GM06990 (cell line): Measurements from ENCODE around the gene MIP.
A peak's percentile ranks its signal among the peaks of the same experiment; 100 is the strongest.

ENCODE experiments used
- DNase-seq: peaks from one replicate; pipeline ENCODE4 v3.0.0-alpha.2; 2011; ENCODE audit not compliant: insufficient read length; ENCODE audit errors: extremely low read depth
- H3K27me3 ChIP-seq: replicated peaks from 2 replicates; pipeline ENCODE4 v1.6.0; 2011; ENCODE audit warnings: low read length; ENCODE audit not compliant: control insufficient read depth, insufficient read depth
- H3K36me3 ChIP-seq: 2 replicates; pipeline ENCODE4 v1.5.1; 2011; ENCODE audit warnings: low read length; ENCODE audit not compliant: control insufficient read depth, insufficient read depth
- H3K4me3 ChIP-seq: replicated peaks from 2 replicates; pipeline ENCODE4 v1.5.1; 2011; ENCODE audit warnings: low read depth, mild to moderate bottlenecking, control low read depth, low read length
- TF ChIP-seq, protein P1 (sequence below): IDR thresholded peaks from 2 replicates; pipeline ENCODE4 v1.5.1; 2011; ENCODE audit warnings: low read length, control low read depth, mild to moderate bottlenecking, inconsistent platforms; ENCODE audit not compliant: insufficient read depth, poor library complexity, severe bottlenecking

Gene MIP

DNA sequence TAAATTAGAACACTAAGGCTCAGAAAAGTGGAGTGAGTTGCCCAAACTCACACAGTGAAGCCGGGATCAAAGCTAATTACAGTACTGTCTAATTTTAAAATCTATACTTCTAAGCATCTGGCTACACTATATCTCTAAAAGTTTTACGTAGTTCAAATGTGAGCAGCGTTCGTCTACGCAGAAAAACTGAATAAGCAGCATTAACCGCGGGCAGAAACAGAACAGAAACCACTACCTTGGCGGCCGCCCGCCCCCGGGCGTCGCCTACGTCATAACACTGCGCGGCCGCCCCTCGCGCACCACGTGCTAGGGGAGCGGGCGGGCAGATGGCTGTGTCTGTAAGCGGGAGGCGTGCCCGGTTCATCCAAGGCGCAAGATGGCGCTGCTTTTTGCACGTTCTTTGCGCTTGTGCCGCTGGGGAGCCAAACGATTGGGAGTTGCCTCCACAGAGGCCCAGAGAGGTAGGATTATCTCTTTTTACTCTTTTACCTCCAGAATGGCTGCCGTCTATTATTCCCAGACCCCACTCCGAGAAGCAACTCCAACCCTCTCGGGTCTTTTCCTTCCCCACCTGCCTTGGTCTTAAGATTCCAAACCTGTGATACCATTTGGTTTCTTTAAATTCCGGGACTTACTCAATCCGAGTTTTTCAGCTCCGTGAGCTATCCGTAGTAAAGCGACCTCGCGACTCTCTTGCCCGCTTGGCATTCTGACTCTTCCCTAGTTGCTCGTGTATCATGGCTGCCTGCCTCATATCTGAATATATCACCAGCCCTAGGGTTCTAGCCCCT lies 14.0 kb upstream of the MIP start, which contains the start of gene SPRYD4:
TSS of gene SPRYD4 (plus strand) at position 363 of the 791 bp plus-strand sequence. CDS start at position 377, 14 bp downstream.
- peak; percentile 97 for DNase-seq
- no peaks in the 10 kb centered on the region for H3K27me3 ChIP-seq
- H3K36me3 ChIP-seq, result peaks cover 3% of the 10 kb centered on the region
- peak within 1 kb of the TSS; percentile 93 for H3K4me3 ChIP-seq
- TF ChIP-seq, protein P1, sequence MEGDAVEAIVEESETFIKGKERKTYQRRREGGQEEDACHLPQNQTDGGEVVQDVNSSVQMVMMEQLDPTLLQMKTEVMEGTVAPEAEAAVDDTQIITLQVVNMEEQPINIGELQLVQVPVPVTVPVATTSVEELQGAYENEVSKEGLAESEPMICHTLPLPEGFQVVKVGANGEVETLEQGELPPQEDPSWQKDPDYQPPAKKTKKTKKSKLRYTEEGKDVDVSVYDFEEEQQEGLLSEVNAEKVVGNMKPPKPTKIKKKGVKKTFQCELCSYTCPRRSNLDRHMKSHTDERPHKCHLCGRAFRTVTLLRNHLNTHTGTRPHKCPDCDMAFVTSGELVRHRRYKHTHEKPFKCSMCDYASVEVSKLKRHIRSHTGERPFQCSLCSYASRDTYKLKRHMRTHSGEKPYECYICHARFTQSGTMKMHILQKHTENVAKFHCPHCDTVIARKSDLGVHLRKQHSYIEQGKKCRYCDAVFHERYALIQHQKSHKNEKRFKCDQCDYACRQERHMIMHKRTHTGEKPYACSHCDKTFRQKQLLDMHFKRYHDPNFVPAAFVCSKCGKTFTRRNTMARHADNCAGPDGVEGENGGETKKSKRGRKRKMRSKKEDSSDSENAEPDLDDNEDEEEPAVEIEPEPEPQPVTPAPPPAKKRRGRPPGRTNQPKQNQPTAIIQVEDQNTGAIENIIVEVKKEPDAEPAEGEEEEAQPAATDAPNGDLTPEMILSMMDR, result peak; percentile 45

GRCh38 chr12:56462565-56462964 lies 8.1 kb upstream of the MIP start:
- TF ChIP-seq, protein P1, result no peak
- no peaks in the 10 kb centered on the region for H3K27me3 ChIP-seq
- H3K4me3 ChIP-seq, result no peak overlapping the region
- DNase-seq, result no peak
- H3K36me3 ChIP-seq, result no peaks in the 10 kb centered on the region

DNA sequence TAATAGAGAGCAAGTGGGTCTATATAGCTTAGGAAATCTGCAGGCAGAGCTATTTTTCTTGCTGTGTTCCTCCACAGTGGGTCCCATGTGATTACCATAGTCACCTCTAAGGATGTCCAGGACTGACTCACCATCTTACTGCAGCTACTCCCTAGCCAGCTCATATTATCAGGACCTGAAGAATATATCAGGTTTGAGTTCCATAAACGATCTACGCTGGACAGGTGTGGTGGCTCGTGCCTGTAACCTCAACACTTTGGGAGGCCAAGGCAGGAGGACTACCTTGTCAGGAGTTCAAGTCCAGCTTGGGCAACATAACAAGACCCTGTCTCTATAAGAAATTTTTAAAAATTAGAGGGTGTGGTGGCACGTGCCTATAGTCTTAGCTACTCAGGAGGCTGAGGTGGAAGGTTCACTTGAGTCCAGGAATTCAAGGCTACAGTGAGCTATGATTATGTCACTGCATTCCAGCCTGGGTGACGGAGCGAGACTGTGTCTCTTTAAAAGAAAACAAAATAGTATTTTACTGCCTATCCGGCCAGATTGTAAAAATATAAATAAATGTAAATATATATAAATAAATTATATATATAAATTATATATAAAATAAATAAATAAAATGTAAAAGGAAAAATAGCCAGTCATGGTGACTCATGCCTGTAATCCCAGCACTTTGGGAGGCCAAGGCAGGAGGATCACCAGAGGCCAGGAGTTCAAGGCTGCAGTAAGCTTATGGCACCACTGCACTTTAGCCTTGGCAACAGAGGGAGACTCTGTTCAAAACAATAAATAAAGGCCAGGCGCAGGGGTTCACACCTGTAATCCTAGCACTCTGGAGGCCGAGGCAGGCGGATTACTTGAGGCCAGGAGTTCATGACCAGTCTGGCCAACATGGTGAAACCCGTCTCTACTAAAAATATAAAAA lies 7.0 kb upstream of the MIP start:
- no peaks in the 10 kb centered on the region for H3K36me3 ChIP-seq
- TF ChIP-seq, protein P1, result no peak
- DNase-seq, result no peak

DNA sequence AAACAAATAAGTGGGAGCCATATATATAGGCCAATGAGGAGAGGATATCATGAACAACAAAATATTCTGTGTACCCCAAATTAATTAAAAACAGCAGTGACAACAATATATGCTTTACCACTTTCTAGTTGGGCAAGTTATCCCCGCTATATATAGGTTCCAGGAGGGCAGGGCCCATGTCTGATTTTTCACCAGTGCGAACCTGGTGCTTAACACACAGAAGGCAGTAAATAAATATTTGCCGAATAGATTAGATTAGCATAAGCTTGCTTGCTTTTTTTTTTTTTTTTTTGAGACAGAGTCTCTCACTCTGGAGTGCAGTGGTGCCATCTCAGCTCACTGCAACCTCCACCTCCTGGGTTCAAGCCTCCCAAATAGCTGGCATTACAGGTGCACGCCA lies 3.4 kb upstream of the MIP start:
- no peak overlapping the region for H3K4me3 ChIP-seq
- DNase-seq, result no peak
- no peaks in the 10 kb centered on the region for H3K27me3 ChIP-seq
- no peaks in the 10 kb centered on the region for H3K36me3 ChIP-seq
- TF ChIP-seq, protein P1, result no peak

More for the DNA sequence above, 7.0 kb upstream of the MIP start:
- no peak overlapping the region for H3K4me3 ChIP-seq
- no peaks in the 10 kb centered on the region for H3K27me3 ChIP-seq

- no peak overlapping the region for H3K4me3 ChIP-seq
- no peaks in the 10 kb centered on the region for H3K27me3 ChIP-seq
Measured at GRCh38 chr12:56451147-56451546, 3.3 kb downstream of the MIP start.

More at GRCh38 chr12:56451147-56451546, 3.3 kb downstream of the MIP start:
- no peak for DNase-seq
- H3K36me3 ChIP-seq, result no peaks in the 10 kb centered on the region
- TF ChIP-seq, protein P1, result no peak
